ENCODE data around the gene FOLR1.

- no peak for TF ChIP-seq CTCF (IDR thresholded peaks at IDR 0.05; ENCODE audit: low read depth, low read length)
- TF ChIP-seq POLR2A (IDR thresholded peaks at IDR 0.05; ENCODE audit: extremely low read depth, insufficient read length), result no peak
- TF ChIP-seq MYC (IDR thresholded peaks at IDR 0.05; ENCODE audit: low read depth, low read length), result no peak
- TF ChIP-seq MAX (IDR thresholded peaks at IDR 0.05; ENCODE audit: low read depth, low read length), result no peak
Observed at GRCh38 chr11:72179804-72180396, 12.0 kb upstream of the FOLR1 start.

Data from NB4 (cell line).